ENCODE data around the gene NXF1. TPM values are rescaled to one million over a fixed set of nuclear protein-coding genes. Genes with fewer than 3 reads are reported as not detected.

The NXF1 gene
- total RNA-seq, 2 experiments from 2014 or later: 343 to 358 TPM

DNA sequence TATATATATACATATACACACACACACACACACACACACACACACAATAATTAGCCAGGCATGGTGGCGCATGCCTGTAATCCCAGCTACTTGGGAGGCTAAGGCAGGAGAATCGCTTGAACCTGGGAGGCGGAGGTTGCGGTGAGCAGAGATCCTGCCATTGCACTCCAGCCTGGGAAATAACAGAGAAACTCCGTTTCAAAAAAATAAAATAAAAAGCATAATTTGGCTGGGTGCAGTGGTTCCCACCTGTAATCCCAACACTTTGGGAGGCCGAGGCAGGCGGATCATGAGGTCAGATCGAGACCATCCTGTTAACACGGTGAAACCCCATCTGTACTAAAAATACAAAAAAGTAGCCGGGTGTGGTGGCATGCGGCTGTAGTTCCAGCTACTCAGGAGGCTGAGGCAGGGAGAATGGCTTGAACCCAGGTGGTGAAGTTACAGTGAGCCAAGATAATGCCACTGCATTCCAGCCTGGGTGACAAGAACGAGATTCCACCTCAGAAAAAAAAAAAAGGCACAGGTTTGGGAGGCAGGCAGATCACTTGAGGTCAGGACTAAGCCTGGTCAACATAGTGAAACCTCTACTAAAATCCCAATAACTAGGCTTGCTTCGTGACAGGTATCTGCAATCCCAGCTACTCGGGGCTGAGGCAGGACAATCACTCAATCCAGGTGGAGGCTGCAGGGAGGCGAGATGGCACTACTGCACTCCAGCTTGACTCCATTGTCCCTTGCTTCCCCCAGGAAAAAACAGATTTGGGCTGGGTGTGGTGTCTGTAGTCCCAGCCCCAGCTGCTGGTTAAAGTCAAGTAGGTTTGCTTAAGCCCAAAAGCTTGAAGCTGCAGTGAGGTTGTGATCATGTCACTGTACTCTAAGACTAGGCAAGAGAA, 45.9 kb upstream of the NXF1 start:
- CTCF ChIA-PET: interaction anchor here (0.7 to 3.3 kb wide), 2 partner anchors 14 to 65 kb away, joined by 3 to 13 read pairs; partner anchors contain the start of gene TMEM179B
- POLR2A ChIA-PET: interaction anchor here (1.2 to 9.4 kb wide), 8 partner anchors 9 to 260 kb away, joined by 3 to 599 read pairs (median 4); partner anchors contain the start of genes C11orf98, CSKMT, HNRNPUL2 and NXF1
- TF ChIP-seq, protein P1, sequence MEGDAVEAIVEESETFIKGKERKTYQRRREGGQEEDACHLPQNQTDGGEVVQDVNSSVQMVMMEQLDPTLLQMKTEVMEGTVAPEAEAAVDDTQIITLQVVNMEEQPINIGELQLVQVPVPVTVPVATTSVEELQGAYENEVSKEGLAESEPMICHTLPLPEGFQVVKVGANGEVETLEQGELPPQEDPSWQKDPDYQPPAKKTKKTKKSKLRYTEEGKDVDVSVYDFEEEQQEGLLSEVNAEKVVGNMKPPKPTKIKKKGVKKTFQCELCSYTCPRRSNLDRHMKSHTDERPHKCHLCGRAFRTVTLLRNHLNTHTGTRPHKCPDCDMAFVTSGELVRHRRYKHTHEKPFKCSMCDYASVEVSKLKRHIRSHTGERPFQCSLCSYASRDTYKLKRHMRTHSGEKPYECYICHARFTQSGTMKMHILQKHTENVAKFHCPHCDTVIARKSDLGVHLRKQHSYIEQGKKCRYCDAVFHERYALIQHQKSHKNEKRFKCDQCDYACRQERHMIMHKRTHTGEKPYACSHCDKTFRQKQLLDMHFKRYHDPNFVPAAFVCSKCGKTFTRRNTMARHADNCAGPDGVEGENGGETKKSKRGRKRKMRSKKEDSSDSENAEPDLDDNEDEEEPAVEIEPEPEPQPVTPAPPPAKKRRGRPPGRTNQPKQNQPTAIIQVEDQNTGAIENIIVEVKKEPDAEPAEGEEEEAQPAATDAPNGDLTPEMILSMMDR (IDR thresholded peaks at IDR 0.05): no peak
- H3K4me3 ChIP-seq (ENCODE audit: low read length): no peak overlapping the region
- H3K36me3 ChIP-seq (ENCODE audit: insufficient read depth, low read length): peaks cover 38% of the 10 kb centered on the region
- H3K27ac Mint-ChIP-seq: peak overlapping the region; percentile 57
- ATAC-seq (ENCODE audit: poor library complexity) (no peak), DNase-seq (no peak)
- no peaks in the 10 kb centered on the region for H3K27me3 Mint-ChIP-seq
- H3K36me3 Mint-ChIP-seq (ENCODE audit: low read depth): peaks cover 48% of the 10 kb centered on the region
- H3K9me3 Mint-ChIP-seq: no peaks in the 10 kb centered on the region
- H3K4me3 Mint-ChIP-seq: peak overlapping the region; percentile 57
- H3K27ac ChIP-seq (ENCODE audit: low read depth in 1 of 2, low read length in 2 of 2): peak overlapping the region; percentile 10 to 26
- no peaks in the 10 kb centered on the region for H3K9me3 ChIP-seq (ENCODE audit: control insufficient read depth in 1 of 2, insufficient read depth in 1 of 2, low read length in 2 of 2)
- peaks cover 52% of the 10 kb centered on the region for H3K4me1 Mint-ChIP-seq (ENCODE audit: low read depth)
- no peaks in the 10 kb centered on the region for H3K27me3 ChIP-seq (ENCODE audit: control insufficient read depth in 1 of 2, insufficient read depth in 2 of 2, low read length in 2 of 2)
- intact Hi-C loops (cut with DNase I, micrococcal nuclease): no loop called here
- peaks cover 31% of the 10 kb centered on the region for H3K4me1 ChIP-seq (ENCODE audit: insufficient read depth, low read length)

DNA sequence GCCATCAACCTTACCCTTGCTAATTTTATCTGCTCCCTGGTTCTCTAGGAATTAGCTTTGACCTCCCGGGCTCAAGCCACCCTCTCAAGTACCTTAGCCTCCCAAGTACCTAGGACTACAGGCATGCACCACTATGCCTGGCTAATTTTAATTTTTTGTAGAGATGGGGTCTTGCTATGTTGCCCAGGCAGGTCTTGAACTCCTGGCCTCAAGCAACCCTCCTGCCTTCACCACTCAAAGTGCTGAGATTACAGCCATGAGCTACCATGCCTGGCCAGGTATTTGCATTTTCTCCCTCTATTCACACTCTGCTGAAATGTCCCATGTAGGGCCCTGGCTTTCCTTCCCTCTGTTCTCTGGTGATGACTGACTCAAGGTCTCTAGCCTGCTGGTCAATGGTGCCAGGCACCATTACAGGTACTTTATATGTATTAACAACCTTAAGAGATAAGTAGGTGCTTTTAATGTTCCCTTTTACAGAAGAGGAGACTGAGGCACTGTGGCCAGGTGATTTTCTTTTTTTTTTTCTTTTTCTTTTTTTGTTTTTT, 42.6 kb upstream of the NXF1 start:
- Histone ChIP-seq H3K4me1 (ENCODE audit: insufficient read depth, low read length) (peaks cover 16% of the 10 kb centered on the region), H3K4me3 (ENCODE audit: low read length) (no peak overlapping the region), H3K27ac (ENCODE audit: low read depth in 1 of 2, low read length in 2 of 2) (no peak overlapping the region), H3K27me3 (ENCODE audit: control insufficient read depth in 1 of 2, insufficient read depth in 2 of 2, low read length in 2 of 2) (no peaks in the 10 kb centered on the region), H3K9me3 (ENCODE audit: control insufficient read depth in 1 of 2, insufficient read depth in 1 of 2, low read length in 2 of 2) (no peaks in the 10 kb centered on the region), H3K36me3 (ENCODE audit: insufficient read depth, low read length) (peaks cover 18% of the 10 kb centered on the region)
- POLR2A ChIA-PET: interaction anchor here (0.6 kb wide), 1 partner anchor 60 kb away, joined by 3 read pairs; the partner anchor contains the start of gene TMEM179B
- peaks cover 15% of the 10 kb centered on the region for H3K36me3 Mint-ChIP-seq (ENCODE audit: low read depth)
- H3K4me1 Mint-ChIP-seq (ENCODE audit: low read depth): peaks cover 19% of the 10 kb centered on the region
- DNase-seq (no peak), ATAC-seq (ENCODE audit: poor library complexity) (no peak)
- intact Hi-C loops (cut with DNase I, micrococcal nuclease): no loop called here
- CTCF ChIA-PET: no interaction called here
- H3K9me3 Mint-ChIP-seq: no peaks in the 10 kb centered on the region
- peak overlapping the region; percentile 51 for H3K27ac Mint-ChIP-seq
- no peaks in the 10 kb centered on the region for H3K27me3 Mint-ChIP-seq
- peak overlapping the region; percentile 30 for H3K4me3 Mint-ChIP-seq
- TF ChIP-seq, protein P1 (IDR thresholded peaks at IDR 0.05): no peak

DNA sequence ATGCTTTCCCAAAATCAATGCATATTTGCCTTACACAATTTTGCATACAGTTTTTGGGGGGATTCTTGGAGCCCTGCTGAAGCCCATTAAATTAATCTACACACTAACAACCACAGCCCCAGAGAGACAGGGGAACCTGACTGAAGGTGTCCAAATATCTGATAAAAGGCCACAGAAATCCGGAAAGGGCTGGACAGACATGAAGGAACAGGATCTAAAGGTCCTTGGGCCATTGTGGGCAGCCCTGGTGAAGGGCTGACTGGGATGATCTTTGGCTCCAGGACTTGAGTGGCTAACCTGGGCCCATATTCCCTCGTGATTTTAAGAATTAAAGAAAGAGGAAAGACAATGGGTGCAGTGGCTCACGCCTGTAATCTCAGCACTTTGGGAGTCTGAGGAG, 40.9 kb upstream of the NXF1 start:
- ATAC-seq (ENCODE audit: poor library complexity) (no peak), DNase-seq (no peak)
- H3K27ac ChIP-seq (ENCODE audit: low read depth in 1 of 2, low read length in 2 of 2): no peak overlapping the region
- POLR2A ChIA-PET: interaction anchor here (7.6 kb wide), 1 partner anchor 8 kb away, joined by 599 read pairs; no protein-coding TSS in a partner anchor
- Mint-ChIP-seq H3K4me3 (no peak overlapping the region), H3K4me1 (ENCODE audit: low read depth) (peaks cover 2% of the 10 kb centered on the region), H3K9me3 (no peaks in the 10 kb centered on the region), H3K27ac (no peak overlapping the region), H3K36me3 (ENCODE audit: low read depth) (no peaks in the 10 kb centered on the region), H3K27me3 (no peaks in the 10 kb centered on the region)
- TF ChIP-seq, protein P1 (IDR thresholded peaks at IDR 0.05): no peak
- CTCF ChIA-PET: no interaction called here
- no peak overlapping the region for H3K4me3 ChIP-seq (ENCODE audit: low read length)
- H3K27me3 ChIP-seq (ENCODE audit: control insufficient read depth in 1 of 2, insufficient read depth in 2 of 2, low read length in 2 of 2): no peaks in the 10 kb centered on the region
- intact Hi-C loops (cut with DNase I, micrococcal nuclease): no loop called here
- H3K4me1 ChIP-seq (ENCODE audit: insufficient read depth, low read length): peaks cover 21% of the 10 kb centered on the region
- H3K36me3 ChIP-seq (ENCODE audit: insufficient read depth, low read length): peaks cover 2% of the 10 kb centered on the region
- H3K9me3 ChIP-seq (ENCODE audit: control insufficient read depth in 1 of 2, insufficient read depth in 1 of 2, low read length in 2 of 2): no peaks in the 10 kb centered on the region
